ENCODE data around the gene RAMACL. TPM values are rescaled to one million over a fixed set of nuclear protein-coding genes. Genes with fewer than 3 reads are reported as not detected.

The RAMACL gene
- total RNA-seq, 1 donor from 2014 or later, result not detected

DNA sequence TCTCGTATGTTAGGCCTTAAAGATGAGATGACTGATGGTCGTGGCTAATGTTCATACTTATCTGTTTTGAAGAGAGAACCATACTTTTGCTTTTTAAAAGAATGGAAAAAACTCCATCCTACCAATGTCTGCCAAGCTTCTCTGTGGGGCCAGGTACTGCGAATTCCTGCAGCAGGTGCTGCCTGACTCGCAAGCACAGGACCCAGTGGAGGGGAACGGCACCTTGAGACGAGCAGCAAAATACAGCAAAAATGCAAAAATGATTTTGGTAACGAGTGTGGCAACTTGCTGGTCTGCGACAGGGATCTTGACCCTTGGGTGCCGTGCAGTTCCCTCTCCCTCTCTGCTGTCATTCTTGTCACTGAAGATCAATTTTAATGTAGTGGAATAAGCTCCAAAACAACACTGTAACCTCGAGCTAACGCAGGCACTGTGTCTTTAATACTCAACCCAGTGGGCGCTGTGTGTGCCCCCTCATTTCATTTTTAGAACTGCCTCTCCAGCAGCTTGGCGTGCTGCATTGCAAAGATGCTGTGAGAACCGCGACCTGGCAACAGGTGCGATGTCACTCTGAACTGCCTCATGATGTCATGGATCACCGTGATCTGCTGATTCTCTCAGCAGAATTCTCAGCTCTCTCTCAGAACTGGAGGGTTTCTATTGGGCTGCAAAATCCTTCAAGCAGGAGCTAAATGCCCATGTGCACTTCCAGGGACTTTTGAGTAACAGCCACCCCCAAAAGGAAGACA lies 51.6 kb downstream of the RAMACL start:
- Mint-ChIP-seq H3K27ac (no peak overlapping the region), H3K4me1 (ENCODE audit: low read depth) (no peaks in the 10 kb centered on the region), H3K36me3 (ENCODE audit: low read depth) (no peaks in the 10 kb centered on the region), H3K27me3 (ENCODE audit: low read depth) (no peaks in the 10 kb centered on the region), H3K9me3 (no peaks in the 10 kb centered on the region), H3K4me3 (ENCODE audit: low read depth) (no peak overlapping the region)
- intact Hi-C loops (cut with micrococcal nuclease), result no loop called here
- no peak for DNase-seq (ENCODE audit: low spot score)

DNA sequence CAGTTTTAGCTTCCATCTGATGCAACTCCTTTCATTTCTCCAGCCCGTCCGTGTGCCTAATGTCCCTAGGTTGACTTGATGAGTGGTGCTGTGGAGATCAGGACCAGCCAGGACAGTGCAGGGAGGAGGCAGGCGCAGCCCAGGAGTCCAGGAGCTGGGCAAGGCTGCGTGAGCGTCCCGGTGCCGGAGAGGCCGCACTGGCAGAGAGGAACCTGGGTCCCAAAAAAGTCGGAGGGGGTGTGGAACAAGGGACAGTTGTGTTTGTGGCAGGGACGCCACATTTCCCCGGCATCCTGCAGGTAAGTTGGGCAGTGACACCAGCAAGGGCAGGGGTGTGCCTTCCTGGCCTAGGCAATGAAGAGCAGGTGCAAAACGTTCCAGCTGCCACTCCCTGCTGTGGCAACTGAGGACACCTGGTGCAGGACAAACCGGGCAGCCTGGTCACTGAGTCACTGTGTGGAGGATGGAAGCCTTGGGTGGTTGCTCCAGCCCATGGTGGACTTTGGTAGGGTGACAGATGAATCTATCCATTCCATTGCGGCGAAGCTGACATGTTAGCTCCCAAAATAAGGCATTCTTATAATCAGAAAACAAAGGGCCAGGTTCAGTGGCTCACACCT lies 53.2 kb downstream of the RAMACL start:
- Mint-ChIP-seq H3K4me1 (ENCODE audit: low read depth) (no peaks in the 10 kb centered on the region), H3K27me3 (ENCODE audit: low read depth) (no peaks in the 10 kb centered on the region), H3K36me3 (ENCODE audit: low read depth) (no peaks in the 10 kb centered on the region), H3K27ac (no peak overlapping the region), H3K4me3 (ENCODE audit: low read depth) (no peak overlapping the region), H3K9me3 (no peaks in the 10 kb centered on the region)
- no peak for DNase-seq (ENCODE audit: low spot score)
- intact Hi-C loops (cut with micrococcal nuclease), result no loop called here

Other genes starting within 250 kb of the RAMACL start
- 54.5 and 59.5 TPM in 2 replicates for gene SFT2D1, start 244.1 kb downstream of the RAMACL start, total RNA-seq
- 20.3 and 21.1 TPM in 2 replicates for gene MPC1, start 203.7 kb downstream of the RAMACL start, total RNA-seq
- 2.1 and 2.2 TPM in 2 replicates for gene RPS6KA2, start 40.6 kb upstream of the RAMACL start, total RNA-seq